ENCODE data around the gene NCAPD3. TPM values are rescaled to one million over a fixed set of nuclear protein-coding genes. Genes with fewer than 3 reads are reported as not detected.

Gene NCAPD3
- total RNA-seq, 2 donors from 2014 or later: 42.6 to 45.5 TPM

- no peak overlapping the region for H3K4me3 ChIP-seq (ENCODE audit: low read length)
- no peaks in the 10 kb centered on the region for H3K9me3 ChIP-seq (ENCODE audit: control insufficient read depth, low read length)
- Mint-ChIP-seq H3K9me3 (no peaks in the 10 kb centered on the region), H3K27me3 (ENCODE audit: insufficient read depth) (no peaks in the 10 kb centered on the region), H3K4me3 (no peak overlapping the region), H3K27ac (no peak overlapping the region), H3K4me1 (peaks cover 11% of the 10 kb centered on the region), H3K36me3 (ENCODE audit: low read depth) (peaks cover 25% of the 10 kb centered on the region)
- TF ChIP-seq CTCF (conservative IDR thresholded peaks at IDR 0.05): no peak
- no peak overlapping the region for H3K27ac ChIP-seq (ENCODE audit: low read depth, low read length)
- H3K36me3 ChIP-seq (ENCODE audit: control insufficient read depth, insufficient read depth, low read length): peaks cover 19% of the 10 kb centered on the region
- no peaks in the 10 kb centered on the region for H3K4me1 ChIP-seq (ENCODE audit: control insufficient read depth, insufficient read depth, low read length)
- no peak for DNase-seq
- 100% methylated on average over 1 to 2 of the region's 3 CpGs for WGBS, 2 experiments (ENCODE audit: insufficient coverage in 1 of 2, insufficient read length in 1 of 2)
- no peak overlapping the region for H3K9ac ChIP-seq (ENCODE audit: extremely low read depth, low read length, poor library complexity, severe bottlenecking)
- no peaks in the 10 kb centered on the region for H3K27me3 ChIP-seq (ENCODE audit: control insufficient read depth, insufficient read depth, low read length, poor library complexity, severe bottlenecking)
These were observed 11.6 kb upstream of the NCAPD3 start for GRCh38 chr11:134235399-134235798.

- peaks cover 15% of the 10 kb centered on the region for H3K36me3 Mint-ChIP-seq (ENCODE audit: low read depth)
- DNase-seq: no peak
These were observed 10.0 kb upstream of the NCAPD3 start for GRCh38 chr11:134233729-134234179.

DNA sequence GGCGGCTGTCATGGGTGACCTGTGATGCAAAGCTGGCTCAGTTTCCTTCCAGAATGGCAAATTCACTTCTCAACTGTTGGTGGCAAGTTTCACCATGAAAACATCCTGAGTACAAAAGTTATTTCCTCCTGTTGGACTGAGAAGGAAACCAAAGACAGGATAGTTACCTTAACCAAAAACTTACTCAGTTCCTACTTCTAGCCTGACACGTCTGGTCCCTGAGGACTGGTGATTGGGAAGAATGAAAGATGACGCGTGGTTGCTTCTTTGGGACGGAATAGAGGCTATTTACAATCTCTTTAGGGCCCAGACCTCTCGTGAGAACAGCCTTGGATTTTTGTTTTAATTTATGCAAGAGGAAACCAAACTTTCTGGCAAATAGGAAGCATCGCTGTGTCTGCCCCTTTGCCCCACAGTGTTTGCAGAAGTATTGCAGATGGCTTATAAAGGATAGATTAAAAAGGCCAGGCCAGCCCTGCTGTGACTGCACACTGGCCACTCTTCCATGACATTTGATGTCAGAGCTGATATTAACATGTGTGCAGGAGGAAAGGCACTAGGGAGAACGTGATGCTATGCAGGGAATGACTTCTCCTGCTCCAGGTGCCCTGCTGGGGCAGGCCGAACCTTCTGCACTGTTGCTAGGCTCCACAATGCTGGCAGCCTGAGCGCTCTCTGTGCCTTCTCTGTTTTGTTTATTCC lies 8.3 kb upstream of the NCAPD3 start:
- Mint-ChIP-seq H3K4me3 (no peak overlapping the region), H3K27ac (no peak overlapping the region), H3K4me1 (peaks cover 12% of the 10 kb centered on the region), H3K9me3 (no peaks in the 10 kb centered on the region), H3K27me3 (ENCODE audit: insufficient read depth) (no peaks in the 10 kb centered on the region), H3K36me3 (ENCODE audit: low read depth) (peaks cover 6% of the 10 kb centered on the region)
- no peak overlapping the region for H3K27ac ChIP-seq (ENCODE audit: low read depth, low read length)
- no peak overlapping the region for H3K9ac ChIP-seq (ENCODE audit: extremely low read depth, low read length, poor library complexity, severe bottlenecking)
- no peak for DNase-seq
- H3K36me3 ChIP-seq (ENCODE audit: control insufficient read depth, insufficient read depth, low read length): peaks cover 10% of the 10 kb centered on the region
- WGBS, 2 experiments (ENCODE audit: insufficient coverage in 1 of 2, insufficient read length in 1 of 2): 72 to 83% methylated on average over 8 to 10 of the region's 10 CpGs
- H3K27me3 ChIP-seq (ENCODE audit: control insufficient read depth, insufficient read depth, low read length, poor library complexity, severe bottlenecking): no peaks in the 10 kb centered on the region
- H3K9me3 ChIP-seq (ENCODE audit: control insufficient read depth, low read length): no peaks in the 10 kb centered on the region
- TF ChIP-seq CTCF (conservative IDR thresholded peaks at IDR 0.05): no peak
- no peak overlapping the region for H3K4me3 ChIP-seq (ENCODE audit: low read length)
- H3K4me1 ChIP-seq (ENCODE audit: control insufficient read depth, insufficient read depth, low read length): no peaks in the 10 kb centered on the region

More at GRCh38 chr11:134233729-134234179, 10.0 kb upstream of the NCAPD3 start:
- no peak for TF ChIP-seq CTCF (conservative IDR thresholded peaks at IDR 0.05)
- Mint-ChIP-seq H3K4me3 (no peak overlapping the region), H3K27ac (no peak overlapping the region), H3K27me3 (ENCODE audit: insufficient read depth) (no peaks in the 10 kb centered on the region), H3K4me1 (peaks cover 15% of the 10 kb centered on the region), H3K9me3 (no peaks in the 10 kb centered on the region)
- Histone ChIP-seq H3K4me1 (ENCODE audit: control insufficient read depth, insufficient read depth, low read length) (no peaks in the 10 kb centered on the region), H3K36me3 (ENCODE audit: control insufficient read depth, insufficient read depth, low read length) (peaks cover 6% of the 10 kb centered on the region), H3K4me3 (ENCODE audit: low read length) (no peak overlapping the region), H3K27ac (ENCODE audit: low read depth, low read length) (no peak overlapping the region), H3K9ac (ENCODE audit: extremely low read depth, low read length, poor library complexity, severe bottlenecking) (no peak overlapping the region), H3K9me3 (ENCODE audit: control insufficient read depth, low read length) (no peaks in the 10 kb centered on the region), H3K27me3 (ENCODE audit: control insufficient read depth, insufficient read depth, low read length, poor library complexity, severe bottlenecking) (no peaks in the 10 kb centered on the region)
- WGBS, 2 experiments (ENCODE audit: insufficient coverage in 1 of 2, insufficient read length in 1 of 2): 93 to 95% methylated on average over 2 to 3 of the region's 4 CpGs
